Fibroblast of mammary gland (primary cell): ENCODE data around the gene RCOR3.

Source experiments
- DNase-seq: peaks from one replicate; pipeline ENCODE4 v3.0.0-alpha.2; 2010; ENCODE audit warnings: low read depth
- H3K4me3 ChIP-seq: 2 replicates; pipeline ENCODE4 v1.5.1; 2011; ENCODE audit warnings: low read depth, mild to moderate bottlenecking, low read length, moderate library complexity; ENCODE audit not compliant: control insufficient read depth
- TF ChIP-seq, protein P1 (sequence below): conservative IDR thresholded peaks from 2 replicates; pipeline ENCODE4 v1.5.1; 2011; ENCODE audit warnings: low read depth, low read length, inconsistent platforms; ENCODE audit not compliant: control insufficient read depth, insufficient read depth

Gene RCOR3

GRCh38 chr1:211356723-211357407 lies 97.7 kb downstream of the RCOR3 start:
- no peak overlapping the region for H3K4me3 ChIP-seq
- peak; percentile 84 for DNase-seq
- TF ChIP-seq, protein P1, sequence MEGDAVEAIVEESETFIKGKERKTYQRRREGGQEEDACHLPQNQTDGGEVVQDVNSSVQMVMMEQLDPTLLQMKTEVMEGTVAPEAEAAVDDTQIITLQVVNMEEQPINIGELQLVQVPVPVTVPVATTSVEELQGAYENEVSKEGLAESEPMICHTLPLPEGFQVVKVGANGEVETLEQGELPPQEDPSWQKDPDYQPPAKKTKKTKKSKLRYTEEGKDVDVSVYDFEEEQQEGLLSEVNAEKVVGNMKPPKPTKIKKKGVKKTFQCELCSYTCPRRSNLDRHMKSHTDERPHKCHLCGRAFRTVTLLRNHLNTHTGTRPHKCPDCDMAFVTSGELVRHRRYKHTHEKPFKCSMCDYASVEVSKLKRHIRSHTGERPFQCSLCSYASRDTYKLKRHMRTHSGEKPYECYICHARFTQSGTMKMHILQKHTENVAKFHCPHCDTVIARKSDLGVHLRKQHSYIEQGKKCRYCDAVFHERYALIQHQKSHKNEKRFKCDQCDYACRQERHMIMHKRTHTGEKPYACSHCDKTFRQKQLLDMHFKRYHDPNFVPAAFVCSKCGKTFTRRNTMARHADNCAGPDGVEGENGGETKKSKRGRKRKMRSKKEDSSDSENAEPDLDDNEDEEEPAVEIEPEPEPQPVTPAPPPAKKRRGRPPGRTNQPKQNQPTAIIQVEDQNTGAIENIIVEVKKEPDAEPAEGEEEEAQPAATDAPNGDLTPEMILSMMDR, result no peak

- no peak for DNase-seq
- no peak overlapping the region for H3K4me3 ChIP-seq
- TF ChIP-seq, protein P1, result no peak
Measured at GRCh38 chr1:211358685-211359084, 99.5 kb downstream of the RCOR3 start.

GRCh38 chr1:211359876-211360275 lies 100.7 kb downstream of the RCOR3 start:
- TF ChIP-seq, protein P1, result no peak
- H3K4me3 ChIP-seq, result no peak overlapping the region
- no peak for DNase-seq

GRCh38 chr1:211361202-211361601 lies 102.0 kb downstream of the RCOR3 start:
- TF ChIP-seq, protein P1, result no peak
- no peak for DNase-seq
- no peak overlapping the region for H3K4me3 ChIP-seq
